ENCODE results near the gene HK2.

GRCh38 chr2:74906395-74906794, 72.5 kb downstream of the HK2 start:
- TF ChIP-seq CTCF (IDR thresholded peaks at IDR 0.05; ENCODE audit: borderline replicate concordance, extremely low read depth, low read length, poor library complexity, severe bottlenecking) (no peak), EZH2 (IDR thresholded peaks at IDR 0.05; ENCODE audit: borderline replicate concordance, low read depth, low read length, severe bottlenecking) (no peak)

All from DND-41 (cell line).